Measurements from ENCODE around the gene NDUFA1. TPM values are rescaled to one million over a fixed set of nuclear protein-coding genes. Genes with fewer than 3 reads are reported as not detected.

NDUFA1 gene
- total RNA-seq: 76.0 and 98.8 TPM in 2 replicates

DNA sequence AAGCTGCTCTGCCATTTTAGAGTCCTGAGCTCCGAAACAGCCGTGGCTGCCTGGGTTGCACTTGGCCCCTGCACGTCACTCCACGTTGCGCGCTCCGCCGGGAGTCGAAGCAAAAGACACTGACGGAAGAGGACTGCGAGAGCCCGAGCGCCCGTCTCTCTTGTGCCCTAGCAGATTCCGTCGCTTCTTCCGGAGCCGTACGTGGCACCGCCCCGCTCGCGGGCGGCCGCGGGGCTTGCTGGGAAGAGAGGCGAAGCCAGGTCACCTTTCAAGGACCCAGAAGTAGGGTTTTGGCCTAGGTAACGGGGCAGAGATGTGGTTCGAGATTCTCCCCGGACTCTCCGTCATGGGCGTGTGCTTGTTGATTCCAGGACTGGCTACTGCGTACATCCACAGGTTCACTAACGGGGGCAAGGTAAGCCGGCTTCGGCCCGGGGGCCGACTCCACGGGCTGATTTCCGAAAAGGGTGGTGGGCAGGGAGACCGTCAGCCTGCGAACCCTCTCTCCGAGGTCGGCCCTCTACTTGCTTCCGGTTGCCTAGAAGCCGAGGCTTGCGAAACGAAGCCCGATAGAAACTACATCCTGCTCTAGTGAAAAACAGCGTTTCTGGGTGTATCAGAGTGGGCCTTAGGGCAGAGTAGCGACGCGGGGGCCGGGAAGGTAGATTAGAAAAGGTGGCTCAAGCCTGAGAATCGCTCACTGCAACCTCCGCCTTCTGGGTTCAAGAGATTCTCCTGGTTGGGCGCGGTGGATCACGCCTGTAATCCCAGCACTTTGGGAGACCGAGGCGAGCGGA, at the start of gene NDUFA1, which contains the start of gene RNF113A:
Gene NDUFA1, plus strand, starts transcription at position 234 of the 797 bp plus-strand sequence. Its CDS starts 80 bp downstream, at position 314.
Gene RNF113A, minus strand, starts transcription at position 135 of the 797 bp plus-strand sequence. Its CDS starts 120 bp downstream, at position 15.

DNA sequence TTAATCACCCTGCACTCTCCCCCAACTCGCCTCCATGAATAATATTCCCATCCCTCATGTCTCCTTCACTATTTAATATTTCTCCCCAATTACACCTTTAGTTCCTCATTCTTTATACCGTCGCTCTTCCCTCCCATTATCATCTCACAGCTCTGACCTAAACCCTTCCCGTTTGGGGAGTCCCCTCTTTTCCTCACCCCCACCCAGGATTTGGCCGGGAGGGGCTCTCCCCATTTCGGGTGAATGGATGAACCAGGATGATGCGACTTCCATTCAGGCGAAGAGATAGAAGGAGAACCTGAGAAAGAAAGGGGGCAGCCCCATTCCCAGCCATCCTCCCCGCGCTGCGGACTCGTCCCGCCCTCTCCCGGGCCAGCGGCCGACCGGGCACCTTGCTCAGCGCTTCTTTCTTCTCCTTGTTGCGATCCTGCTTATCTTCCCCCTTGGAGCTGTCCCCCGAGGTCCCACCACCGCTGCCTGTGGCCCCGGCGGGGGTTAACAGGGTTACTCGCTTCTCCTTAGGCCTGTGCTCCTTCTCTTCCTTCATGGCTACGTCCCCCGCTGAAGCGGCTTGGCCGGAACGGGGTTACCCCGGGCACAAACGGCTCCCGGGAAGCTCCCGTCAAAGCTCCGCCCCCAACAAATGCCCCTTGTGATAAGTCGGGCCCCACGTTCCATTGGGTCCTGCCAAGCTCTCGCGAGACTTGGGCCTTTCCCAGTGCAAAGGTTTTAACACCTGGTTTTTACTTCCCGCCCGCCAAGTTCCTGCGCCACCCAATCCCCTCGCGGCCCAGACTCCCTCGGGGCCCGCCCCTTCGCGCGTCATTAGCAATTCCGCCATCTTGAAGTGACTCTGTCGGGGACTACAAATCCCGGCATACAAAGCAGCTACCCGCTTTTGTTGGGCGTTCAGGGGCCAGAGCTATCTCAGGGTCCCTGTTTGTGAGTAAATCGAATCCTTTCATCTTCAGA, 19.0 kb upstream of the NDUFA1 start, which contains the start of gene UPF3B:
Gene UPF3B, minus strand, starts transcription at position 582 of the 972 bp plus-strand sequence. Its CDS starts 35 bp downstream, at position 547.

DNA sequence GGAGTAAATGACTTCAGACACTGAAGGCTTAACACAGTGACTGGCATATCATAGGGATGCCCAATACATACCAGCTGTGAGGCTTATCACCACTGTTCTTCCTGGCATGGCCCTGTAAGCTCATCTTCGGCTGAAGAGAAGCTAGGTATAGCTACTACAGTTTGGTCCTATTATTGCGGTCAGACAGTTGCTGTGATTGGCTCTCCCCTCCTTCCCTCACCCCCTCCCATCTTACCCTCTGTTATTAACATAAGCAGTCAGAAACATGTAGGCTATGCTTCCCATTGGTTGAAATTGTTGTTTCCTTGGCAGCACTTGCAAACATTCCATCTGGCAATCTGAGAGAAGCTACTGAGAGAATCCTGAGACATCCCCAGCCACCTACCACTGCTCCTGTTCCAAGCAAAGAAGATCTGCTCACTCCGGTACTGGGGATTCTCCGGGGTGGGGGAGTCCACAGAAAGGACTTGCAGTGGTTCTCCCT, 24.3 kb downstream of the NDUFA1 start, which contains the start of gene AKAP14:
Gene AKAP14, plus strand, starts transcription at position 51 of the 484 bp plus-strand sequence. CDS start 7,331 bp downstream, outside the sequence.

Other genes starting within 250 kb of the NDUFA1 start
- gene SEPTIN6, start 178.7 kb upstream of the NDUFA1 start, total RNA-seq: 5.6 and 8.0 TPM in 2 replicates
- gene SOWAHD, start 113.2 kb upstream of the NDUFA1 start, total RNA-seq: 0.07 and 0.19 TPM in 2 replicates
- 3,943 and 6,438 TPM in 2 replicates for gene RPL39, start 80.2 kb upstream of the NDUFA1 start, total RNA-seq
- gene UPF3B, start 18.9 kb upstream of the NDUFA1 start, total RNA-seq: 3.4 and 4.5 TPM in 2 replicates
- 13.1 and 13.6 TPM in 2 replicates for gene RNF113A, start 99 bp upstream of the NDUFA1 start, total RNA-seq
- gene AKAP14, start 24.1 kb downstream of the NDUFA1 start, total RNA-seq: not detected in 2 replicates
- 4.3 and 6.0 TPM in 2 replicates for gene NKAP, start 71.9 kb downstream of the NDUFA1 start, total RNA-seq
- not detected in 2 replicates for gene RHOXF2B, start 205.9 kb downstream of the NDUFA1 start, total RNA-seq
- not detected in 2 replicates for gene RHOXF1, start 244.1 kb downstream of the NDUFA1 start, total RNA-seq

Data from airway epithelial cell (primary cell).